T-helper 2 cell (primary cell): ENCODE data around the gene ZNF555.
A peak's percentile ranks its signal among the peaks of the same experiment; 100 is the strongest.
"Not testable (repeated sequence)": the region's sequence is repeated elsewhere in the genome, so short reads cannot be mapped to it uniquely, and the experiment has no call there.

ENCODE experiments used
- DNase-seq, 5 experiments: peaks; one replicate each; pipeline versions ENCODE4 v3.0.0 to v3.0.0-alpha.2; 2012 to 2022

The ZNF555 gene

DNA sequence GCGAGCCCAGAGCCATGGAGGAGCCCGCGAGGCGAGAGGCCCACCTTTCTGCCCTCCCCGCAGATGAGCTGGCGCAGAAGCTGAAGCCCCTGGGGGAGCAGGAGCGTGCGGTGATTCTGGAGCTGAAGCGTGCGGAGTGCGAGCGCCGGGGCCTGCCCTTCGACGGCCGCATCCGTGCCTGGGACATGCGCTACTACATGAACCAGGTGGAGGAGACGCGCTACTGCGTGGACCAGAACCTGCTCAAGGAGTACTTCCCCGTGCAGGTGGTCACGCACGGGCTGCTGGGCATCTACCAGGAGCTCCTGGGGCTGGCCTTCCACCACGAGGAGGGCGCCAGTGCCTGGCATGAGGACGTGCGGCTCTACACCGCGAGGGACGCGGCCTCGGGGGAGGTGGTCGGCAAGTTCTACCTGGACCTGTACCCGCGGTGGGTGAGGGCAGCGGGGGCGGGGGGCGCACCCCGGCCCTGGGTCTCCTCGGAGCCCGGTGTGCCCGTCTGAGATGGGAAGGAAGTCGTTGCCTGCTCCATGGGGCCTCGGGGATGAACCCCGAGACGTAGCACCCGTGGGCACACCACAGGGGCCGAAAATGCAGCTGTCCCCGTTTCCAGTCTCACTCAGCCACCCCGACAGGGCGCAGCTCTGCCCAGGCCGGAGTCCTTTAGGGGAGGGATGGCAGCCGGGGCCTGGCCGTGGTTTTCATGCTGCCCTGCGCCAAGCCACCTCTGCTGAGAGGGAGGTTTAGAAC, 33.7 kb upstream of the ZNF555 start:
- DNase-seq, result no peak

DNA sequence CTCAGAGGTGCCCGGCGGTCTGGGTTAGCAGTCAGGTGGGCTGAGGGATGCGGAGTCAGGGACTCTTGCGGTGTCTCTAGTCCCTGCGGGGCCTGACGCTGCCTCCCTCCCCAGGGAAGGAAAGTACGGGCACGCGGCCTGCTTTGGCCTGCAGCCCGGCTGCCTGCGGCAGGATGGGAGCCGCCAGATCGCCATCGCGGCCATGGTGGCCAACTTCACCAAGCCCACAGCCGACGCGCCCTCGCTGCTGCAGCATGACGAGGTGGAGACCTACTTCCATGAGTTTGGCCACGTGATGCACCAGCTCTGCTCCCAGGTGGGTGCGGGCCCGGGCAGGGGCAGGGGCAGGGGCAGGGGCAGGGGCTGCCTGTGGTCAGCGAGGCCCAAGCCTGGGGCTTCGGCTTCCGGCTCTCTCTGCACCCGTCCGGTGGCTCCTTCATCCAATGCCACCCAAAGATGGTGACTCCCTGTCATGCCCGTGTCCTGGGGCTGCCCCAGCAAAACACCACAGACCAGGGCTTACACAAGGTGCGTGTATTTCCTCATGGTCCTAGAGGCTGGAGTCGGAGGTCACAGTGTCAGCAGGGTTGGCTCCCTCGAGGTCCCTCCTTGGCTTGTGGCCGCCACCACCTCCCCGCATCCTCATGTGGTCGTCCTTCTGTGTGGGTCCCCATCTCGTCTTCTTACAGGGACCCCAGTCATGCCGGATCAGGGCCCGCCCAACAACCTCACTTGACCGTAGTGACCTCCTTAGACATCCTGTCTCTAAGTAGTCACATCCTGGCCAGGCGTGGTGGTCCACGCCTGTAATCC, 32.9 kb upstream of the ZNF555 start:
- no peak for DNase-seq

DNA sequence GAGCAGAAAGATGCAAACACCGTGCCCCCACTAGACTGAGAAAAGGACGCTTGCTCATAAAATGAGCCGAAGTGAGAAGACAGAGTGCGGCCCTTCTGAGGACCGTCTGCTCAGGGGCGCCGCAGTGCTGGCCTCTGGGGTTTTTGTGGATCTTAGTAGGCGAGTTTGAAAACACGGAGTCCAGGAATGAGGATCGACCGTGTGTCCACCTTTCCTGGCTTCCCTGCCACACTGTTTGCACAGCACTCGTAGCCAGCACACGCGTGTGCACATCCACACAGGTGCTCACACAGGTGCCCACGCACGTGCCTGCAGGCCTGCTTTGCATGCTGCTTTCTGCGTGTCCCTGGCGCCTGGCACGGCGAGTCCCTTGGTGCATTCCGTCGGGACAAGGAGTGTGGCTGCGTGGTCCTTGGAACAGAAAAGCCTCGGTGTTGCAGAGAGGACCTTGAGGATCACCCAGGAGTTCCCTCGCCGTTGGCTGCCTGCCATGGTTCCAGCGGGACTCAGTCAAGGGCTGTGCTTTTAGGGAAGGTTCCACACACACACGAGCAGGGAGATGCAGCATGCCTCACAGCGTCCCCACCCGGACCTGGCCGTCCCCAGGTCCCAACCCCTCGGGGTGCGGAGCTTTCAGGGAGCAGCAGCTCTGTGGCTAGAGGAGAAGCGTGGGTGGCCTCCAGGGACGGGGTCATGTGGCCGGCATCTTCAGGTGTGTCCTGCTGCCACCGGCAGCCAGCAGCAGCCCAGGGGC, 31.7 kb upstream of the ZNF555 start:
- no peak for DNase-seq

DNA sequence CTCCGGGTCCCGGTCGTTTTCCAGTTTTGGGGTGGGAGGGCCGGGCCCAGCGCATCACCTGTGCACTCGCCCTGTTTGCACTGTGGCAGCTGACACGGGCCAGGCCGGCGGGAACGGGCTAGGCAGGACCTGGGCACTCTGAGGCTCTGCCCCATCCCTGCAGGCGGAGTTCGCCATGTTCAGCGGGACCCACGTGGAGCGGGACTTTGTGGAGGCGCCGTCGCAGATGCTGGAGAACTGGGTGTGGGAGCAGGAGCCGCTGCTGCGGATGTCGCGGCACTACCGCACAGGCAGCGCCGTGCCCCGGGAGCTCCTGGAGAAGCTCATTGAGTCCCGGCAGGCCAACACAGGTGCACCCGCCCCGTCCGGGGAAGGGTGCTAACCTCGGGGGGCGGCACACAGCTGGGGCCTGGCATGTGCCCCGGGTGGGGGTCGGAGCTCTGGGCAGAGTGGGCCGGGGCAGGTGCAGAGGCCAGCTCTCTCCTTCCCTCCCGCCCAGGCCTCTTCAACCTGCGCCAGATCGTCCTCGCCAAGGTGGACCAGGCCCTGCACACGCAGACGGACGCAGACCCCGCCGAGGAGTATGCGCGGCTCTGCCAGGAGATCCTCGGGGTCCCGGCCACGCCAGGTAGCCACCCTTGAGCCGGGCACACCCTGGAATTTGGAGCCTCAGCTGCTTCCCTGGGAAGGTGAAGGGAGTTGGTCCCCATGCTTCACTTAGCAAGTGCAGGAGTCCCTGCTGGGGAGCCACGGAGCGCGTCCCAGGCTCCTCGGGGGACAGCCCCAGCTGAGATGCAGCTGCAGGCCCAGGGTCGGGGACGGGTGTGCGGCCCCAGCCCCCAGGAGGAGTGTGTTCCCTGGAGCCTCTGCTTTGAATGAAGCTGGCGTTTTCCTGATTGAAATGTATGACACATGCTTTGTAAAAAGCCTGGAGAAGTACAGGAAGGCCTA, 30.9 kb upstream of the ZNF555 start:
- DNase-seq, result no peak

DNA sequence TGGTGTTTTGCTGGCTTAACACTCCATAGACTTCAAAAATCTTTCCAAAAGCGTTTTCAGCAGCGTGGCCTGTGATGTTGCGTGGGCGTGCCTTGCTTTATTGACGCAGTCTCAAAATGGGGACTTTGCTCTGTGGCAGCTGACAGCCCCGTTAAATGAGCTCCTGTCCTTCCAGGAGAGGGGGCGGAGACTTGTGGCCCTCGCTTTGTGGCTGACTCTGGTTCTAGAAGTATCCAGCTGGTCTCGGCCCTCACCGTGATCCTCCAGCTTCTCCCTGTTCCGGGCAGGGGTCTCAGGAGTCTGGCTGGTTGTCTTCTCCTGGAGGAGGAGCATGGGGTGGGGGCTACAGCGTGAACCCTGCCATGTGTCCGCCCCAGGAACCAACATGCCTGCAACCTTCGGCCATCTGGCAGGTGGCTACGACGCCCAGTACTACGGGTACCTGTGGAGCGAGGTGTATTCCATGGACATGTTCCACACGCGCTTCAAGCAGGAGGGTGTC, 30.0 kb upstream of the ZNF555 start:
- no peak for DNase-seq

DNA sequence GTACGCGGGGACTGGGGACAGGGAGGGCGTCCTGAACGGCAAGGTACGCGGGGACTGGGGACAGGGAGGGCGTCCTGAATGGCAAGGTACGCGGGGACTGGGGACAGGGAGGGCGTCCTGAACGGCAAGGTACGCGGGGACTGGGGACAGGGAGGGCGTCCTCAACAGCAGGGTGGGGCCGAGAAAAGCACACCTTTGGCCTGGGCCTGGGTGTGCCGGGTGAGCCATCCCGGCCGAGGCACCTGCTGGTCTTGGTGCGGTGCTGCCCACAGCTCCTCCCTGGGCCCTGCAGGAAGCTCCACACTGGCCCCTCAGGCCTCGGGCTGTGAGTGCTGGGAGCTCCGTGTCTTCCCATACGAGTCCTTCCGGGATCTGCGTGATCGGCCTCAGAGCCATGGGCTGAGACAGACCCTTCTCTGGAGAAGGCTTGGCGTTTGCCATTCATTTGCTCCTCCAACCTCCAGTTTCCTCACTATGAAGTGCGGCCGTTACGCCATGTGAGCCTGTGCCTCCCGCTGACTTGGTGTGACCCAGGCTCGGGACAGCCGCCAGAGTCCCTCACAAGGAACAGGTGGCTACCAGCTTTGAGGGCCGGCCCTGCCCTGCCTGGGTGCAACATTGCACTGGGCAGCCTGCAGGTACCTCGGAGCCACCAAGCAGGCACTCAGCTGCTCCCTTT, 29.4 kb upstream of the ZNF555 start:
- no peak for DNase-seq

DNA sequence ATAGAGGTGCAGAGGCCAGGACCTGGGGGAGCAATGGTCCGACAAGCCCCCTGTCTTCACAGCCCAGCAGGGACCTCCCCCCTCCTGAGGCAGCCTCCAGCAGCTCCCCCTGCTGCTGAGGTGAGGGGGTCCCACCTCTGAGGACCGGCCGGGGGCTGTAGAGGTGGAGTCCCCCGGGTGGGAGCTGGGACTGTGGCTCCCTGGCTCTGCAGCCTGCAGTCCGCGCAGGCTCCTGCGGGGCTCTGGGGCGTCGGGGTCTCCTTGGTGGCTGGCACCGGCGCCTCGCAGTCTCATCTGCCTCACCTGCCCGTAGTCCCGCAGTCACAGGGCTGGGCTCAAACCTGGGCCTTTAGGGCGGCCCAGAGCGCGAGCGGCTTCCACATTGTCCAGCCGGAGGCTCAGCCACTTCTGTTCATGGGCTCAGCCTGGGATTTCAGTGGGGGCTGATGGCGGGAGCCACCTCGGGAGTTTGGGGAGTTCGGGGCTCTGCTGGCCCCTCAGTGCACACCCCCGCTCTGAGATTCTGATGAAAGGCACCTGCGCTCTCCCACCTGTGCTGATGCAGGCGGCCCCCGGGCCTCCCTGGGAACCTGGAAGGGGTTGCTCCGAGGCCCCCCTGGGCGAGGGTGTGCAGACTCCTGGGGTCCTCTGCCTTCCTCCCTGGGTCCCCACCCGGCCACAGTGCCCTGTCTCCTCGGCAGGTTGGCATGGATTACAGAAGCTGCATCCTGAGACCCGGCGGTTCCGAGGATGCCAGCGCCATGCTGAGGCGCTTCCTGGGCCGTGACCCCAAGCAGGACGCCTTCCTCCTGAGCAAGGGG, 28.7 kb upstream of the ZNF555 start:
- no peak for DNase-seq

DNA sequence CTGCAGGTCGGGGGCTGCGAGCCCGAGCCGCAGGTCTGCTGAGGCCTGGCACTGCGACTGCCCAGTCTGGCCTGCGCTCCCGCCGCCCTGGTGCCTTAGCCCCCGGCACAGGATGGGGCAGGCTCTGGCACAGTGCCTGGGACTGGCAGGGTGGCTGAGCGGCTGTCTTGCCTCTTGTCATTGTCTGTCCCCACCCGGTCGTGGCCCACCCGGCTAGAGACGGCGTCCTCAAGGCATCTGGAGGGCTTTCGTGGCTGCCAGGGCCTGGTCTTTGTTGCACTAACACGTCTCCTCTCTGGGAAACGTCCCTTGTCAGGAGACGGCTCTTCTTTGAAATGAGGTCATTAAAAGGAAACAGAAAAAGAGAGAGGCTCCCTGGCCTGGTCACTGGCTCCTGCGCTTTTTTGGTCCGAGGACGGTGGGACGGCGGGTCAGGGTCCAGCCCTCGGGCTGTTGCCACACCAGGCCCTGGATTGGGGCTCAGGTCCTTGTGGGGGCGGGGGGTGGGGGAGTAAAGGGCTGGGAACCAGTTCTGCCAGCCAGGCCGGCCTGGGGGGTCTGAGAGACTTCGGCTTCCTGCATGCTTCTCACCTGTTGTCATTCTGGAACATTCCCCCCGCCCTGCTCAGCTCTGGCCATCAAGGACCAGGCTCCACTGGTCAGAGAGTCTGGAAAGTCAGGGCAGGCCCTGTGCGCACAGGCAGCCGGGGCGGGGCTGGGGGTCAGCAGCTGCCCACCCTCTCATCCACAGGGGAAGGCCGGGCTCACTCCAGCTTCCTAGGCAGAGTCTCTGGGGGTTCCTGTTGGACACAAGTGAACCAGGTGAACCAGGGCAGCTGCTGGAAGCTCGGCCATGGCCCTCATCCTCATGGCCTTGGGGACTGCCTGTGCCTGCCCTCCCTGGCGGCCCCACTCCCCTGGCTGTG, 27.8 kb upstream of the ZNF555 start:
- no peak for DNase-seq

DNA sequence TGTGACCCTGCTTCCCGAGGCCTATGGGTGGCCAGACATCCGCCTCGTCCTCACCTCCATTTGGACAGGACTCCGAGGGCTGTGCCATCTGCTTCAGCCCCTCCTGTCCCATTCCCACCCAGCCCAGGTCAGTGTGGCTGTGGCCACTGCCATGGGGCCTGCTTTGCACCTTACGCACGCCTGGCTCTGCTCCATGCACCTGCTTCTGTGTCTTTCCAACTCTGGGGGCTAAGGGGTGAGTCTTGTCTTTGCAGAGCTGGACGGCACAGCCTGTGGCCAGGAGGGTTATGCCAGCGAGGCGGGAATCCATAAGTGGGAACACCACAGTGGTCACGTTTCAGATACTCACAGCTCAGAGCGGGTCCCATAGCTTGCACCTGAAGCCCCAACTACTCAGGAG, 26.8 kb upstream of the ZNF555 start:
- DNase-seq, result no peak

DNA sequence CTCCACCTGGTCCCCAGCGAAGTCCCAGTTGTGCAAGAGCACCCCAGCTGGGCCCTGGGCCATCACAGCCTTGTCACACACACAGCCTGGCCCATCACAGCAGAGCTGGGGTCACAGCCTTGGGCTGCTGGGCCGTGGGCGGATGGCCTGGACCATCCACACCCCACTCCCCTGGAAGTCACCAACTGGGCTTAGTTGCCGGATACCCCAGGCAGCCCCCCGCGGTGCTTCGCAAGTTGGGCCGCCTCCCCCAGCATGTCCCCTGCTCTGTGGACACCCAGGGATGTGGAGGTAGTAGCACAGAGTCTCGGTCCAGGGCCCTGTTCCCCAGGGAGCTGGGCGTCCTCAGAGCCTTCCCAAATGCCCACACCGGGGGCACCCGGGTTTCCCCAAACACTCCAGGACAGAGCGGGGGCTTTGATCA, 26.1 kb upstream of the ZNF555 start:
- no peak for DNase-seq

DNA sequence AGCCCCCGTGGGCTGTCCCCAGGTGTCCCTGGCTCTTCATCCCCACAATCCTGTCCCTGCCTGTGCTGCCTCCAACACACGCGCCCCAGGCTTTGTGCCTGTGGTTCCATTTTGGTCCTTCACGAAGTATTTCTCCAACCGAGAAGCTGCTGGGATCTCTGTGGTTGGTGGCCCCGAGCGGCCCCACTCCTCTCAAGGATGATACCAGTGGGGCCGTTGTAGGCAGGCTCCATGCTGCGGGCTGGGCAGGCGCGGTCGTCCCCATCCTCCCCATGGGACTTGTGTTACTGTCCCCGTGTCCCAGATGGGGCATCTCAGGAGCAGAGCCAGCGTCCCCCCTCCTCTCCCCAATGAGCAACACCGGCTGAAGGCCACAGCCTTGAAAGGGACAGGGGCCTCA, 25.4 kb upstream of the ZNF555 start:
- DNase-seq, result no peak

DNA sequence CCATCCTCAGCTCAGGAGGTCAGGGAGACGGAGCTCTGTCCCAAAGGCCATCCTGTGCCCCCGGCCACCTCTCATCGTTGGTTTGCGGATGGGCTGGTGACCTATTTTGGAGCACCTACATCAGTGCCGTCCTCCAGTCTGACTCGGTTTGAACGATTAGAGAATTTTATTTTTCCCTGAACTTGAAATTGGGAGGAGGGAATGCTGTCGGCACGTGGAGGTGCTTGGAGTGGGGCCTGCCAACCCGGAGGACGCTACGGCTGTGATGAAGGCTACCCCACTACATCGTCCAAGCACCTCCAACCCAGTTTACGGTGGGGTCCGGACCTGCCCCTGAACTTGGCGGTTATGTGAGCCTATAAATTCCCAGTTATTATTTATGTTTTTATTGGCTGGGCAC, 24.6 kb upstream of the ZNF555 start:
- no peak for DNase-seq

DNA sequence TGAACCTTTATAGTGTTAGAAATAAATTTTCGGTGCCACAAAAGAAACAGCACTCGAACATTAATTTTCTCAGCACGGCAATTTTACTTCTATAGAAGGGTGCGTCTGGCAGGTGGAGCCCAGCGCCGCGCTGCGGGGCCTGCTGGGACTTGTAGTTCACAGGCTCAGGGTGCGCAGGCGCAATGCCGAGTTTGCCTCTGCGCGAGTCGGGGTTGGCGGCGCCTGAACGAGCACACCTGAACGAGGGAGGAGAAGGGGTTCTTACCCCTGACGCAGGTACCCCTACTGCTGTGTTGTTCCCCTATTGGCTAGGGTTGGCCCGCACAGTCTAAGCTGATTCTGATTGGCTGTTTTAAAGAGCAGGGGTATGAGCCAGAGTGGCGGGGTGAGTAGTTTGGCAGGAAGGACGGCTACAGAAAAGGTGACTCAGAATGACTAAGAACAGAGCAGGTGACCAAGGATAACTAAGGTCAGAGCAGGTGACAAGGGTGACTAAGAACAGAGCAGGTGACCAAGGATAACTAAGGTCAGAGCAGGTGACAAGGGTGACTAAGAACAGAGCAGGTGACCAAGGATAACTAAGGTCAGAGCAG, 23.9 kb upstream of the ZNF555 start:
- DNase-seq, result not testable (repeated sequence)

DNA sequence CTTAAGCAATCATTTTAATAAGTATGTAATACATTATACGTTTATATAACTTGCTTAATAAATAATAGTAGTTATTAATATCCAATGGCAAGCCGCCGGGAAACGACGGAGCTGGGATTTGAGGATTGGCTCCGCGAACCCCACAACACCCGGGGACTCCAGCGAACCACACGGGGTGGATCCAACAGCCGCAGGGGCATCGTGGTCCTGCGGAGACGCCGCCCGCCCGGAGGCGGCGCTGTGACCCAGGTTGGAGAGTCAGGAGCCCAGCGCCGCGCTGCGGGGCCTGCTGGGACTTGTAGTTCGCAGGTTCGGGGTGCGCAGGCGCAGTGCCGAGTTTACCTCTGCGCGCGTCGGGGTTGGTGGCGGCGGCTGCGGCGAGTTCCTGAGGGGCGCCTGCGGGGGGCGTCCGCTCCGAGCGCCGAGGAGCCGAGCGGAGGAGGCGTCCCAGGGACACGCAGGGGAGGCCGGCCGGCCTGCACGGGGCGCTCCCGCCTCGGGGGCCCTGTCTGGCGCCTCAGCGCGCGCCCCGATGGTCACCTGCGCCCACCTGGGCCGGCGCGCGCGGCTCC, 21.6 kb upstream of the ZNF555 start, which contains the start of gene ZNF554:
Gene ZNF554, plus strand, starts transcription at position 329 of the 572 bp plus-strand sequence. Its CDS starts 204 bp downstream, at position 533.
- DNase-seq, result peak; percentile 95 to 99 (median 97)

DNA sequence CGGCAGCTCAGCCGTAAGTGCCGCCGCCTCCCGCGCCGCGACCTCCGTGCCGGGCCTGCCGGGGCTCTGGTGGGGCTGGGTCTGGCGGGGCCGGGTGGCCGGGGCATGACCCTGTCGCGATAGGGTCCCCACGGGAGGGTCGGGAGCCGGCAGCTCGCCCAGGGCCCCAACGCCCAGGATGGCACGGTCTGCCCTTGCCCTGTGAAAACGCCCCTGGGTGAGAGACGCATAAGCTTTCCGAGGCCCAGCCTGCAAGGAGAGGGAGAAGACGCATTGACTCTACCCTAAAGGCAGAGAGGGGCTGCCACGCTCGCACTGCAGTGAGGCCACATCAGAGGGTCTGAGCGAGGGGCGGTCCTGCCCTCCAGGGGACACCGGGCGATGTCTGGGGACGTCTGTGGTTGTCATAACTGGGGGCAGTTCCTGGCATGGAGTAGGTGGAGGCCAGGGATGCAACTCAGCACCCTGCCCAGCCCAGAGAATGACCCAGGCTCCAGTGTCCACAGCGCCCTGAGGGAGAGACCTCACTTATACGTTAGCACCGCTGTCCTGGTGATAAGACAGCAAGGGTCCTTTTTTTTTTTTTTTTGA, 21.1 kb upstream of the ZNF555 start:
- DNase-seq, result peak in 1 of 5 experiments; percentile 9

DNA sequence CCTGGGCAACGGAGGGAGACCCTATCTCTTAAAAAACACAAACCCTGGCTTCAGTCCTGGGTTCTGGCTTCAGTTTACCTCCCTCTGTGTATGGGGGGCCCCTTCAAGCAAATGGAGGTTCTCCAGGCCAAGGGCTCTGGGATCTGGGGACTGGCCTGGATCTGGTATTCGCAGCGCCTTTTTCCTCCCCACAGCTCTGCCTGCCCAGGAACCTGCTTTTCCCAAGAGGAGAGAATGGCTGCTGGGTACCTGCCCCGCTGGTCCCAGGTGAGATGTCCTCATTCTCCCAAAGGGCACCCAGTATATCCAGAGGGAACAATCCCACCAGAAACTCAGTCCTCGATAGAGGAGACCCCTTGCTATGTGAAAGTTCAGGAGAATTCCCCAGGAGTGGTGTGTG, 18.4 kb upstream of the ZNF555 start:
- DNase-seq, result no peak

DNA sequence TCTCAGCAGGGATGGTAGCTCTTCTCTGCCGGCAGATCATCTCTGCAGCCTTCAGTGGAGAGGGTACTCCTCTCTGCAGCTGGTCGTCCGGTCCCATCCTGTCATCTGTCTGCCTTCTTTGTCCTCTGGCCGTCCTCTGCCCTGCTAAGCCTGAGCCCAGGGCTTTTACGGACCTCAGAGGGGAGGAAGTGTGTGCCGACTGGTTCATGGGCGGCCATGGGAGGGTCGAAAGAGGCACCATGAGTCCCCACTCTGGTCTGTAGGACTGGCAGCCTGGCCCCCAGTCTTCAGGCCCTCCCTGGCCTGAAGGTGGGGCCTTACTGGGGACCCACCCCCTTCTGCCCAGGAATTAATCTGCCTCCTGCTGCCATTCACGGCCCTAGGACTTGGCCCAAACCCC, 17.6 kb upstream of the ZNF555 start:
- no peak for DNase-seq

DNA sequence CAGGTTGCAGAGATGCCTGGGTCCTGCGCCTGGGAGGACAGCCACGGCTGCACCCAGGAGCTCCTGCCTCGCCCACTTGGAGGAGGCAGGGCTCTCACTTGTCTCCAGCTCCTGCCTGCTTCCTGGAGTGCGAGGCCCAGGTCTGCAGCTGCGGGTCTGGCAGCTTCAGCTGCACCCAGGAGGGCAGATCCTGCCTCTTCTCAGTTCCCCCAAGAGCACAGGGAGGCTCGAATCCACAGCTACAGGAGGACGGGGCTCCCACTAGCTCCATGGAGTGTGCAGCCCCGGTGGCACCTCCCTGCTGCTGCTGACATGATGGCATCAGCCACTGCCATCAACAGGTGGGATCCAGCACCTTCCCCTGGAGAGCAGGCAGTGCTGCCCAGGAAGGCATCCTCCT, 17.1 kb upstream of the ZNF555 start:
- DNase-seq, result no peak
